GM19328 (cell line): ENCODE measurements around the gene CBLIF.
"Not testable (repeated sequence)": the region's sequence is repeated elsewhere in the genome, so short reads cannot be mapped to it uniquely, and the experiment has no call there.

Experiments
- ATAC-seq: cut with Tn5 transposase; IDR thresholded peaks from one replicate; pipeline ENCODE4 v1.9.1; 2021; ENCODE audit warnings: mild to moderate bottlenecking, moderate library complexity; ENCODE audit not compliant: unreplicated experiment

CBLIF gene

GRCh38 chr11:59848439-59848838, 3.1 kb upstream of the CBLIF start:
- ATAC-seq, result not testable (repeated sequence)

- ATAC-seq, result no peak
Observed at GRCh38 chr11:59847626-59848025, 2.3 kb upstream of the CBLIF start.

GRCh38 chr11:59846556-59846955, 1.3 kb upstream of the CBLIF start:
- no peak for ATAC-seq

- no peak for ATAC-seq
Observed at GRCh38 chr11:59842316-59842715, 3.0 kb downstream of the CBLIF start.

GRCh38 chr11:59841514-59841913, 3.8 kb downstream of the CBLIF start:
- no peak for ATAC-seq

- ATAC-seq, result no peak
Observed at GRCh38 chr11:59839615-59840014, 5.7 kb downstream of the CBLIF start.

- ATAC-seq, result no peak
Observed at GRCh38 chr11:59833602-59834001, 11.7 kb downstream of the CBLIF start.

- ATAC-seq, result no peak
Observed at GRCh38 chr11:59829358-59829757, 15.9 kb downstream of the CBLIF start.

- no peak for ATAC-seq
Observed at GRCh38 chr11:59822989-59823566, 22.2 kb downstream of the CBLIF start.

GRCh38 chr11:59818572-59818971, 26.7 kb downstream of the CBLIF start:
- no peak for ATAC-seq

GRCh38 chr11:59816434-59816833, 28.9 kb downstream of the CBLIF start:
- ATAC-seq, result not testable (repeated sequence)

GRCh38 chr11:59815754-59816153, 29.5 kb downstream of the CBLIF start:
- ATAC-seq, result no peak

GRCh38 chr11:59814021-59814420, 31.3 kb downstream of the CBLIF start:
- no peak for ATAC-seq

GRCh38 chr11:59813364-59813763, 31.9 kb downstream of the CBLIF start:
- ATAC-seq, result no peak

- no peak for ATAC-seq
Observed at GRCh38 chr11:59812220-59812619, 33.1 kb downstream of the CBLIF start.

GRCh38 chr11:59810911-59811259, 34.4 kb downstream of the CBLIF start:
- no peak for ATAC-seq

GRCh38 chr11:59810189-59810910, 34.9 kb downstream of the CBLIF start, which contains the start of gene MRPL16:
MRPL16 (minus strand) TSS chr11:59810778; CDS start chr11:59810658, 120 bp downstream.
- peak; percentile 97 for ATAC-seq

- ATAC-seq, result no peak
Observed at GRCh38 chr11:59807047-59807610, 38.2 kb downstream of the CBLIF start.

- ATAC-seq, result no peak
Observed at GRCh38 chr11:59804061-59804460, 41.2 kb downstream of the CBLIF start.

- no peak for ATAC-seq
Observed at GRCh38 chr11:59802639-59803176, 42.6 kb downstream of the CBLIF start.

GRCh38 chr11:59801981-59802638, 43.2 kb downstream of the CBLIF start:
- no peak for ATAC-seq
